Effector memory CD4-positive, alpha-beta T cell (primary cell): Measurements from ENCODE around the gene CEP95.

ENCODE experiments used
- DNase-seq, 3 donors: peaks; one replicate each; pipeline ENCODE4 v3.0.0-alpha.2; 2020
- H3K27ac ChIP-seq: 2 replicates; pipeline ENCODE4 v1.7.0; 2013; ENCODE audit warnings: mild to moderate bottlenecking, low read length, moderate library complexity; ENCODE audit not compliant: insufficient read depth, poor library complexity, severe bottlenecking
- H3K27me3 ChIP-seq: replicated peaks from 2 replicates; pipeline ENCODE4 v1.7.0; 2013; ENCODE audit warnings: mild to moderate bottlenecking, low read length; ENCODE audit not compliant: insufficient read depth, control insufficient read depth, poor library complexity, severe bottlenecking
- H3K36me3 ChIP-seq: 2 replicates; pipeline ENCODE4 v1.7.0; 2013; ENCODE audit warnings: mild to moderate bottlenecking, low read length, moderate library complexity; ENCODE audit not compliant: control insufficient read depth, insufficient read depth
- H3K4me1 ChIP-seq: 2 replicates; pipeline ENCODE4 v1.7.0; 2013; ENCODE audit warnings: low read length, mild to moderate bottlenecking; ENCODE audit not compliant: control insufficient read depth, insufficient read depth, poor library complexity, severe bottlenecking
- H3K4me3 ChIP-seq: 2 replicates; pipeline ENCODE4 v1.7.0; 2013; ENCODE audit warnings: low read length, low read depth, mild to moderate bottlenecking; ENCODE audit not compliant: insufficient read depth, poor library complexity, severe bottlenecking
- H3K9me3 ChIP-seq: 2 replicates; pipeline ENCODE4 v1.7.0; 2013; ENCODE audit warnings: mild to moderate bottlenecking, low read length, moderate library complexity; ENCODE audit not compliant: control insufficient read depth

The CEP95 gene

DNA sequence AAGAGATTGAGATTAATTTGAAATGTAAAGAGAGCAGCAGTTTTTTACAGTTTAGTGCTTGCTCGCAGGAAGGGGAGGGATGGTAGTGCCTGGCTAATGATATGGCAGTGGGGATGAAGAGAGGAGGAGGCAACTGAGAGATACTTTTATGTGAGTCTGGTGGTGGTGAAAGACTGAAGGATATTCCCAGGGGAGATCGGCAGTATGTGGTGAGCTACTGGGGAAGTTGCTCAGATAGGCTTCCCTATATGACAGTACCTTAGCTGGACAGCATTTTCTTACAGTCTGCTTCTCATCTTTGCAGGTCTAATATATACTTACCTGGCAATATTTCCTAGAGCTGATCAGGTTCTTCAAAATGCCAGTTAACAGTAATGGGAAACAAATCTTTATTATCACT lies 8.6 kb downstream of the CEP95 start:
- no peak overlapping the region for H3K4me3 ChIP-seq
- H3K36me3 ChIP-seq, result peaks cover 71% of the 10 kb centered on the region
- H3K27ac ChIP-seq, result no peak overlapping the region
- no peaks in the 10 kb centered on the region for H3K4me1 ChIP-seq
- no peaks in the 10 kb centered on the region for H3K27me3 ChIP-seq
- no peaks in the 10 kb centered on the region for H3K9me3 ChIP-seq
- no peak for DNase-seq

DNA sequence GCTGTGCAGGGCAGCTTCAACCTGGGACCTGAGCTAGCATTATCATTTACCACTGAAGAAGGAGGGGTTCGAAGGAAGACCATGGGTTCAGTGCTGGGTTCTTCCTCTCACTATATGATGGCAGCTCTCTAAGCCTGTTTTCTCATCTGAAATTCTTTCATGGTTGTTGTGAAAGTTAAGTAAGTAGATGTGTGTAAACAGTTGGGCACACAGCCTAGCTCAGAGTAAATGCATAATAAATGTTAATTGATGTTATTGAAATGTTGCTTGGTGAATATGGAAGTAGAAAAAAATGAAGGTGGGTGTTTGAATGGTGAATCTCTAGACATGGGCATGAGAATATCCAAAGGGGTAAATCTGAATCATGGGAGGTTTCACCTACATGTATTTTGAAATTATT lies 9.1 kb downstream of the CEP95 start:
- no peak overlapping the region for H3K4me3 ChIP-seq
- no peaks in the 10 kb centered on the region for H3K9me3 ChIP-seq
- H3K27ac ChIP-seq, result no peak overlapping the region
- no peak for DNase-seq
- no peaks in the 10 kb centered on the region for H3K4me1 ChIP-seq
- peaks cover 70% of the 10 kb centered on the region for H3K36me3 ChIP-seq
- no peaks in the 10 kb centered on the region for H3K27me3 ChIP-seq

DNA sequence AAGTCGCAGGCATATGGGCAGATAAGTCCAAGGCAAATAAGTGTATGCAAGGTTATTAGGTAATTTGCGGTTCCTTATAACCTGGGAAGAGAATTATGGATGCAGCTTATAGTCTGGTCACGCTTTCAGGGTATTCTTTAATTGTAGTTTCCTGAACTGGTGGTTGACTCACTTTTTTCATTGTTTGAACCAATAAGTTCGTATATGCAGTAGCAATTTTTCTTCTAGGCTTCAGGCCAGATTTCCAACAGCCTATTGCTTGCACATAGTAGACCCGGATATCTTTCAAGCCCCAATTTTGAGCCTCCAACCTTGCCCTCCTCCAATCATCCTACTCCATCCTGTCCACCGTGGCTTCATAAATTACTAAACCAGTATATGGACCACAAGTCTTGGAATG lies 12.8 kb downstream of the CEP95 start:
- no peak overlapping the region for H3K27ac ChIP-seq
- DNase-seq, result no peak
- H3K4me3 ChIP-seq, result no peak overlapping the region
- peaks cover 73% of the 10 kb centered on the region for H3K36me3 ChIP-seq
- H3K4me1 ChIP-seq, result no peaks in the 10 kb centered on the region
- H3K27me3 ChIP-seq, result no peaks in the 10 kb centered on the region
- H3K9me3 ChIP-seq, result no peaks in the 10 kb centered on the region

DNA sequence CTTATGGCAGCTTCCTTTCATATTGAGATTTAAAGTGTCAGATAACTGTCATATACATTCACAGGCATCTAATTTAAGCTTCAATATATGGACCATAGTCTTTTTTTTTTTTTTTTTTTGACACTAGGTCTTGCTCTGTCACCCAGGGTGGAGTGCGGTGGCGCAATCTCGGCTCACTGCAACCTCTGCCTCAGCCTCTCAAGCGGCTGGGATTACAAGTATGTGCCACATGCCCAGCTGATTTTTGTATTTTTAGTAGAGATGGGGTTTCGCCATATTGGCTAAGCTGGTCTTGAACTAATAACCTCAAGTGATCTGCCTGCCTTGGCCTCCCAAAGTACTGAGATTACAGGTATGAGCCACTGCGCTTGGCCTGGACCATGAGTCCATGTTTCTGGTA lies 13.6 kb downstream of the CEP95 start:
- peaks cover 73% of the 10 kb centered on the region for H3K36me3 ChIP-seq
- no peak for DNase-seq
- no peak overlapping the region for H3K27ac ChIP-seq
- no peak overlapping the region for H3K4me3 ChIP-seq
- H3K4me1 ChIP-seq, result no peaks in the 10 kb centered on the region
- no peaks in the 10 kb centered on the region for H3K27me3 ChIP-seq
- H3K9me3 ChIP-seq, result no peaks in the 10 kb centered on the region

DNA sequence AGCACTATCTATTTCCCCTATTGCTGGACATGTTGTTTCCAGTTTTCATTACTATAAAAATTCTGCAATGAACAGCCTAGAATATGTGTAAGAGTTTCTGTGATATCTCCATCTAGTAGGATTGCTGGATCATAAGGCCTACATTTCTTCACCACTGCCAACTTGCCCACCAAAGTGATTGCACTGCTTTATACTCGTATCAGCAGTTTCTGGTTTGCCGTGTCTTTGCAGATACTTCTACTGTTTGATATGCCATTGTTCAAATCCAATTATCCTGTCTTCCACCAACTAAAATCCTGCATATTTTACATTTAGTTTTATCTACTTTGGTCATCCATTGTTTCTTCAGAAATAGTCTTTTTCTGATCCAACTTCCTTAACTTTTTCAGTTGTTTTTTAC lies 21.1 kb downstream of the CEP95 start:
- Histone ChIP-seq H3K27me3 (no peaks in the 10 kb centered on the region), H3K36me3 (peaks cover 83% of the 10 kb centered on the region), H3K4me1 (no peaks in the 10 kb centered on the region), H3K4me3 (no peak overlapping the region), H3K27ac (no peak overlapping the region), H3K9me3 (no peaks in the 10 kb centered on the region)
- no peak for DNase-seq

DNA sequence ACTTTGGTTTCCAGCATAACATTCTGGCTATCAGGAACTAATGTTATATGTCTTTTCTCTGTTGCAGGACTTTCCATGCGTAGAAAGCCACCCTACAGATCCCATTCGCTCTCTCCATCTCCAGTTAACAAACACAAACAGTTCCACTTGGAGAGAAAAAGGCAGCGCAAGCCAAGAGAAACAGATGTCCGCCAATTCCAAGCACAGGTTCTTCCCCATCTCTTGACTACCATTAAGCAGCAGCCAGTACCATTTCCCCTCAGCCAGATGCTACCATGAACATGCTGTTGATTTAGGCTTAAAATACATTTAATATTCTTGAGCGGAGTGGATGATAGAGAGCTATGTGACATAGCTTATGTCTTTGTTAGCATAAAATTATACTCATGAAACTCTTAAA lies 22.4 kb downstream of the CEP95 start:
- no peaks in the 10 kb centered on the region for H3K4me1 ChIP-seq
- no peaks in the 10 kb centered on the region for H3K9me3 ChIP-seq
- no peak overlapping the region for H3K4me3 ChIP-seq
- DNase-seq, result no peak
- H3K27me3 ChIP-seq, result no peaks in the 10 kb centered on the region
- H3K27ac ChIP-seq, result no peak overlapping the region
- peaks cover 85% of the 10 kb centered on the region for H3K36me3 ChIP-seq

DNA sequence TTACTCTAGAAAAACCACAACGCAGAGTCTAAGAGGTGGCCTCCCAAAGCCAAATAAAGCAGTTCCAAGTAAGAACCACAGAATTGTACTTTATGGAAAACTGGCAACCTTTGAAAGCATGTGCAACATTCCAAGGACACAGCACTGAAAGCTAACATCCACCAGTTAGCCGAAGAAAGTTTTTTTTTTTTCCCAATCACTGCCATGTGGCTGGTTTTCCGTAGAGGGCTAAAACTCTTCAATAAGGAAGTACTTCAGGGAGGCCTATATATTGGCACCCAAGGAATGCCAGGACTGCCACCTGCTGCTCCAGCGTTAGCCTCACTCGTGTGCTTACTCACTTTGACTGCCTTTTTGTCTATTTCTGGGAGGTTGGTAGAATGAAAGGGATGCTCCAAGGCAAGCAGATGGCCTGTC lies 25.2 kb downstream of the CEP95 start:
- Histone ChIP-seq H3K27ac (no peak overlapping the region), H3K9me3 (no peaks in the 10 kb centered on the region), H3K27me3 (no peaks in the 10 kb centered on the region), H3K36me3 (peaks cover 80% of the 10 kb centered on the region), H3K4me3 (no peak overlapping the region), H3K4me1 (no peaks in the 10 kb centered on the region)
- no peak for DNase-seq

DNA sequence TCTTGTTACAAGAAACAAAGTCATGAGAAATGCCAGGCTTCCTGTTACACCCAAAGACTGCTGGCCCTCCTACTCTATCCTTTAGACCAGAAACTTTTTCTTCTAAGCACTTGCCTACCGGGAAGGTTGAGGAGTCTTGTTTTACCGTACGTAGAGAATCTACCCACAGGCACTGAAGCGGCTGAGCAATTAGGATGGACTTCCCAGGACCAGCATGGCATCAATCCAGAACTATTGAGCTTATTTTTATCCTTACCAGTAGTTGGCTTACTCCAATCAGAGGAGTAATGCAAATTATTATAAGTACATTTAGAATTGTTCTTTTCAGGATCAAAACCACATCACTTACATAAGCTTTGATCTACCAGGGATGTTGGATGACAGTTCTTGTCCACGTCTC lies 25.6 kb downstream of the CEP95 start:
- no peak for DNase-seq
- H3K27ac ChIP-seq, result no peak overlapping the region

DNA sequence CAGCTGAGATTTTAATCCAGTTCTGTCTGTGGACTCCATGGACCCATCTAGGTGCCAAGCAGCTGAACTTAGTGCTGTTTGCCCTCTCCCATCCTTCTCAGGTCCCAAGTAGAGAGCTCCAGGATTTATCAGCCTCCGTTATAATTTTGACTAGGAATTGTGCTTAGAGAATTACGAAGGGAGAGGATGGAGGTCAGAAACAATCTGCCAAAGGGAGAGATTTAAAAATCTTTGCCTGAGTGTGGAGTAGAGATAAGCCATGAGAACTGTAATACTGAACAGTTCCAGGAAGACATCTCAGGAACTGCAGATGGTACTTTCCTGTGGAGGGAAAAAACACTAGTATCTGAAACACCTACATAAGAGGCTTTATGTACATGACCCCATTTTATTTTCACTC lies 27.0 kb downstream of the CEP95 start:
- Histone ChIP-seq H3K27me3 (no peaks in the 10 kb centered on the region), H3K27ac (no peak overlapping the region), H3K9me3 (no peaks in the 10 kb centered on the region), H3K4me3 (no peak overlapping the region), H3K36me3 (peaks cover 81% of the 10 kb centered on the region), H3K4me1 (no peaks in the 10 kb centered on the region)
- no peak for DNase-seq

More for the DNA sequence above, 25.6 kb downstream of the CEP95 start:
- Histone ChIP-seq H3K4me3 (no peak overlapping the region), H3K4me1 (no peaks in the 10 kb centered on the region), H3K27me3 (no peaks in the 10 kb centered on the region), H3K36me3 (peaks cover 83% of the 10 kb centered on the region), H3K9me3 (no peaks in the 10 kb centered on the region)

DNA sequence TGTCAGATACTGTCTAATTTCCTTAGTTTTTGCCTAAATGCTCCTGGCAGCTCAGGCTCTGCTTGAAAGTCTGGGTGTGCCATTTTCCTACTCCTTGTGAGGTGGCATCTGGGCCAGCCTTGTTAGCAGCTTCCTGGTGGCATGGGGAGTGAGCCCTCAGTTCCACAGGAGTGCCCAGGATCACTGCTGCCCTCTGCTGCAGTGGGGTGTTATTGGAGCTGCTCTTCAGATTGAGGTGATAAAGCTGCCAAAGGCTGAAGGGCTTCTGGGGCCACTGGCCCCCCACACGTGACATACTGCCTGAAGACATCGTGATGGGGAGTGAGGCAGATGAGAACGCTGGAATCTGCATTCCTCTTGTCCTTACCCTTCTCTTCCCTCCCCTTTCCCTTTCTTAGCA lies 27.4 kb downstream of the CEP95 start:
- Histone ChIP-seq H3K27me3 (no peaks in the 10 kb centered on the region), H3K27ac (no peak overlapping the region), H3K4me1 (no peaks in the 10 kb centered on the region), H3K9me3 (no peaks in the 10 kb centered on the region), H3K4me3 (no peak overlapping the region), H3K36me3 (peaks cover 77% of the 10 kb centered on the region)
- no peak for DNase-seq

DNA sequence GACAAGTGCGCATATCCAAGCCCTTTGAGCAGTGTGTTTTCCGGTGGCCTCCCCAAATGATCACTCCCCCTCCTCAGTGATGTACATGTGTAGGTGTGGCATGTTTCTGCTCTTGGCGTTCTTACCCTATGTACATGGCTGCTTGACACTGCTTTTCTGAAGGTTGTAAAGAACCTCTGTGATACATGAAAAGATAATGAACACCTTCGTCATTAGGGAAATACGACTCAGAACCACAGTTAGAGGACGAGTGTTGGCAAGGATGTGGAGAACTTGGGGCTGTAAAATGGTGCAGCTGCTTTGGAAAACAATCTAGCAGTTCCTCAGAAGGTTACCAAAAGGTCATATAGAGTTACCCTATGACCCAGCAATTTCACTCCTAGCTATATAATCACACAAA lies 28.6 kb downstream of the CEP95 start:
- H3K36me3 ChIP-seq, result peaks cover 70% of the 10 kb centered on the region
- H3K9me3 ChIP-seq, result no peaks in the 10 kb centered on the region
- H3K4me1 ChIP-seq, result no peaks in the 10 kb centered on the region
- no peak for DNase-seq
- H3K27me3 ChIP-seq, result no peaks in the 10 kb centered on the region
- no peak overlapping the region for H3K4me3 ChIP-seq
- no peak overlapping the region for H3K27ac ChIP-seq
